HG03457 (cell line): ENCODE data around the gene ADAM12.
"Not testable (repeated sequence)": the region's sequence is repeated elsewhere in the genome, so short reads cannot be mapped to it uniquely, and the experiment has no call there.

Source experiments
- ATAC-seq: cut with Tn5 transposase; IDR thresholded peaks from one replicate; pipeline ENCODE4 v1.9.1; 2021; ENCODE audit warnings: moderate number of reproducible peaks; ENCODE audit not compliant: unreplicated experiment

The ADAM12 gene

GRCh38 chr10:125999694-126000093 is 388.6 kb downstream of the ADAM12 start:
- no peak for ATAC-seq

- no peak for ATAC-seq
These were observed 390.7 kb downstream of the ADAM12 start for GRCh38 chr10:125997586-125997985.

- no peak for ATAC-seq
These were observed 392.5 kb downstream of the ADAM12 start for GRCh38 chr10:125995726-125996304.

- ATAC-seq, result no peak
These were observed 393.7 kb downstream of the ADAM12 start for GRCh38 chr10:125994601-125995000.

GRCh38 chr10:125992254-125992653 is 396.0 kb downstream of the ADAM12 start:
- no peak for ATAC-seq

GRCh38 chr10:125991392-125991791 is 396.9 kb downstream of the ADAM12 start:
- ATAC-seq, result no peak

GRCh38 chr10:125990974-125991373 is 397.3 kb downstream of the ADAM12 start:
- no peak for ATAC-seq

- ATAC-seq, result no peak
These were observed 398.5 kb downstream of the ADAM12 start for GRCh38 chr10:125989791-125990190.

- no peak for ATAC-seq
These were observed 402.6 kb downstream of the ADAM12 start for GRCh38 chr10:125985557-125986240.

- no peak for ATAC-seq
These were observed 403.3 kb downstream of the ADAM12 start for GRCh38 chr10:125984865-125985495.

GRCh38 chr10:125984346-125984745 is 403.9 kb downstream of the ADAM12 start:
- no peak for ATAC-seq

- no peak for ATAC-seq
These were observed 404.6 kb downstream of the ADAM12 start for GRCh38 chr10:125983656-125984055.

GRCh38 chr10:125983161-125983560 is 405.1 kb downstream of the ADAM12 start:
- no peak for ATAC-seq

GRCh38 chr10:125982260-125982948 is 405.9 kb downstream of the ADAM12 start:
- no peak for ATAC-seq

GRCh38 chr10:125980521-125981035 is 407.7 kb downstream of the ADAM12 start:
- no peak for ATAC-seq

GRCh38 chr10:125979976-125980375 is 408.3 kb downstream of the ADAM12 start:
- no peak for ATAC-seq

GRCh38 chr10:125976960-125977605 is 411.2 kb downstream of the ADAM12 start:
- ATAC-seq, result no peak

GRCh38 chr10:125970077-125970630 is 418.1 kb downstream of the ADAM12 start:
- not testable (repeated sequence) for ATAC-seq

GRCh38 chr10:125967533-125967932 is 420.7 kb downstream of the ADAM12 start:
- ATAC-seq, result no peak

GRCh38 chr10:125964558-125964957 is 423.7 kb downstream of the ADAM12 start:
- ATAC-seq, result no peak
